Measurements from ENCODE around the gene MCTP1. TPM values are rescaled to one million over a fixed set of nuclear protein-coding genes. Genes with fewer than 3 reads are reported as not detected.
"Not testable (repeated sequence)": the region's sequence is repeated elsewhere in the genome, so short reads cannot be mapped to it uniquely, and the experiment has no call there.

MCTP1 gene
- total RNA-seq, 1 experiment from 2014 or later: 16.6 TPM

DNA sequence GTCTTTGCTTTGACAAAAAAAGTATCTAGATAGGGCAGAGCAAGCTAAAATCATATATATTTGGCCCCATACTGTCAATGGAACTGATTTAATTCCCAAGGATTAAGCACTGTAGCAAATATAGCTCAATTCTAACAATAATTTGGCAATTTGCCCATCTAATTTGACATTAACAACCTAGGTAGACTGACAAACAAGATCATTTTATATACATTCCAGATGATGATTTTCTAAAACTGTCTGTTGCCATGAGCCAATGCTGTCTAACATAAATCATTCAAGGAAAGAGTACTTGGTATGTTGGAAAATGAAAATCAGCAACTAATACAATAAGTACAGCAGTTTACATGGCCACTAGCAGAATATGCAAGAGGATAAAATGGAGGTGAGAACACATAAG lies 32.1 kb downstream of the MCTP1 start:
- DNase-seq (ENCODE audit: low read depth): no peak

DNA sequence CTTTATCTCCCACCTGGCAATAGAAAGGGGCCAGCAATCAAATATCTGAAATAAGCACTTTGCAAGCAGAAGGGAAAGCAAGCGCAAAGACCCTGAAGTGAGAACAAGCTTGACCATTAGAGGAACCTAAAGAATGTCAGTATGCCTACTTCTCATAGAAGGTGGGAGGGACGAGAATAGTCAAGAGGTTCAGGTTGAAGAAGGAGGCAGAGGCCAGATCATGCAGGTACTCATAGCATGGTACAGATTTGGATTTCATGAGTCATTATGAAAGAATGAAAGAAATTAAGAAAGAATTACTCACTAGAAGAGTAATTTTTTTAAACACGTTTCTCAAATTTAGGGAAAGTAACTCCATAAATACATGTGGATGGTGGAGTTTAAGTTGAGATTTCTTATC lies 33.7 kb downstream of the MCTP1 start:
- no peak for DNase-seq (ENCODE audit: low read depth)

DNA sequence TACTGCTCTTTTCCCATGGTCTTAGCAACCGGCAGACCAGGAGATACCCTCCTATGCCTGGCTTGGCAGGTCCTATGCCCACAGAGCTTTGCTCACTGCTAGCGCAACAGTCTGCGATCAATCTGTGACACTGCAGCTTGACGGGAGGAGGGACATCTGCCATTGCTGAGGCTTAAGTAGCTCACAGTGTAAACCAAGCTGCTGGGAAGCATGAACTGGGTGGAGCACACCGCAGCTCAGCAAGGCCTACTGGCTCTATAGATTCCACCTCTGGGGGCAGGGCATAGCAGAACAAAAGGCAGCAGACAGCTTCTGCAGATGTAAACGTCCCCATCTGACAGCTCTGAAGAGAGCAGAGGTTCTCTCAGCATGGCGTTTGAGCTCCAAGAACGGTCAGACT lies 40.4 kb downstream of the MCTP1 start:
- DNase-seq (ENCODE audit: low read depth): no peak

DNA sequence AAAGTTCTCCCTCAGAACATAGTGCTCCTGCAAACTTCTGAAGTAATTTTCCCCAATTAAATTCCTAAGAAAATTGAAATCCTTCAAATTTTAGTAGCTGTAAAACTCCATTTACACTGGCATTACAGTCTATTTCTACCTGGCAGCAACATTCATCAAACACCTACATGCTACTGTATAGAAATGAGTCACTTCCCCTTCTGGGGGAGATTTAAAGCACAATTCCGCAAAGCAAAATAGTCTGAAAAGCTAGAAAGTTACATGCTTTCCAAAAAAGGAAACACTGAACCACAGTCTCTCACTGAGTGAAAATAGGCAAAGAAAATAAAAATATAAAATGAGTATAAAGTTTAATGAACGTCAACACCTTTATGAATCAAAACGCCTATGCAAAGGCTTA lies 43.3 kb downstream of the MCTP1 start:
- DNase-seq (ENCODE audit: low read depth): no peak

DNA sequence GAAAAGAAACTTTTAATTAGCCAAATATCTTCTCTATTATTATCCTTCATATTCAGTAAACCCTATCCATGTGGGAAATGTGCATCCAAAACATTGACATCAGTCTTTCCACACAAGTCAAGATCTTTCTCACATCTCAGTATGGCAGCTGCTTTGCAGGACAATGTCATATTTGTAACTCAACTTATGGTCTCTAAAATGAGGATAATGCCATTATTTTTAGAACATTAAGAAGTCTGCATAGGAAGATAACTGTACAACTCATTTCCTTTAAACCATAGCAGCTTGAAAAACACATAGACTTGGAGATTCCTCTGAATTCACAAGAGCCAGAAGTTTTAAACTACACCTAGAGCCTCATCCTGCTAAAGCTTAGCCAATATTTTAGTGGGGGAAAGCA lies 43.7 kb downstream of the MCTP1 start:
- no peak for DNase-seq (ENCODE audit: low read depth)

DNA sequence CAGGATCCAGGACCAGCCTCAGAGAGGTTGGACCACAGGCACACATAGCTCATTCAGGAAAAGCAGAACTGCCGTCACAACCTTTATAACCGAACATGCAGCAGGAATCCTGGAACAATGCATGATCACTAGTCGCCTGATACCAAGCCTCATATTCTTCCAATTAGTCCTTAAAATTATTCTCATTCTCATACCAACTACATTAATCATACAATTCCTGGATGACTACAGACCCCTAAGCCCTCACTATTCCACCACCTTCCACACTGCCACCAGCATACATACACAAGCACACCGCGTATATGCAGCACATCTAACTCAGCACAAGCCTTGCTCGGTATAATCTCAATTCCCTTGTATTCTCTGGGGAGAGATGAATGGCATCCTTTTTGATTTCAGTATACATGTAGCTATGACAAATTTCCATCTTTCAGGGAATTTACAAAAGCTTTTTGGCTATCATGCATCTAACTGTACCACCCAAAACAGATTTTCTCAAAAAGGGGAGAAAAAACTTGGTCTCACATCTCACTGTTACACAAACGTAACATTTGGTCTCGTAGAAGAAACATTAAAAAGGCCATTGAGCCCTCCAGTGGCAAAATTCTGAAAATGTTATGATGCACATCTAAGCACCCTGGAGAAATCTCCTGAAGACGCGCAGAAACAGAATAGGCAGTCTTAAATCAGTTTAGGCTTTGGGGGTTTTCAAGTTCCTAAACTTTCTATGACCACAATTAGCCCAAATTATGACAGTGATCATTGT lies 46.2 kb downstream of the MCTP1 start:
- peak; percentile 50 for DNase-seq (ENCODE audit: low read depth)

DNA sequence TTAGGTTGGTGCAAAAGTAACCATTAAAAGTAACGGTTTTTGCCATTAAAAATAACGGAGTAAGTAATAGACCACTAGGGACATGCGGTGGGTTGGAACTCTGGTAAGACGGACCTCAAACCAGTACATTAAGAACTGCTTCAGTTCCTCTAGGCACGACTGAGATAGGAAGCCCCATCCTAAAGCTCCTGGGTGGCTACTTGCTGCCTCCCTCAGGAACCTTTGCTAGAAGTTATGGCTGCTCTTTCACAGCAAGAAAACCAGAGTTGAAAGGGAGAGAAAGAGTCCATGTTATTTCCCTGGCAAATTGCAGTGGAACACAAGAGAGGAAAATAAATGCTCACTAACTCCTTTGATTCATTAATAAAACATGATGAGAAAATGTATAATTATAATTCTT lies 47.6 kb downstream of the MCTP1 start:
- DNase-seq (ENCODE audit: low read depth): no peak

DNA sequence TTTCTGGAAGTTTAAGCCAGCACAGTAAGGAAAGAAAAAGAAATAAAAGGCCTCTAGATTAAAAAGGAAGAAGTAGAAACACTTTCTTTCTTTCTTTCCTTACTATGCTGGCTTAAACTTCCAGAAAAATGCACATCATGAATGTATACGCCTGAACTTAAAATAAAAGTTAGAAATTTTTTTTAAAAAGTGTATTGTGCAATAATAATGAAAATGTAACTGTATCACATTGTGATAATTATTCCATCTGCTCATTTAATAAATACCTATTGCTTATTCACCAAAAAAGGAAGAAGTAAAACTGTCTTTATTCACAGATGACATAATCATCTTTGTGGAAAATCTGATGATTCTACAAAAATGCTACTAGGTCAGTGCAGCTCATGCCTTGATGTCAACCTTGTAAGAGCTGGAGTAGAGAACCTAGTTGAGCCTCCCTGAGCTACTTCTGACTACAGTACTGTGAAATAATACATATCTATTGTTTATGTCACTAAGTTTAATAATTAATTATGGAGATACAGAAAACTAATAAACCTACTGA lies 49.4 kb downstream of the MCTP1 start:
- DNase-seq (ENCODE audit: low read depth): no peak

DNA sequence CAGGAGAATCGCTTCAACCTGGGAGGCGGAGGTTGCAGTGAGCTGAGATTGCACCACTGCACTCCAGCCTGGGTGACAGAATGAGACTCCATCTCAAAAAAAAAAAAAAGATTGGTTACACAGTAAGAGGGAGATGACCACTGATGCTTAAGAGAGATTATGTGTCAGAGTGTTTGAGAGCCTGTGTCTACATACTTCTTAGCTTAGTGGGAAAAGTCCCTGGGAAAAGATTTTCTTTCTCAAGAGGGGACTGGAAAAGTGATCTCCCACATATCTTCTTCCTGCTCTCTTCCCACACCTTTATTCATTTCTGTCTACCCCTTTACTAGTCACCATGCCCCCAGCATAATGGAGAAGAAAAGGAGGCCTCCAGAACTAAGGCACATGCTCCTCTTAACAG lies 55.2 kb downstream of the MCTP1 start:
- no peak for DNase-seq (ENCODE audit: low read depth)

DNA sequence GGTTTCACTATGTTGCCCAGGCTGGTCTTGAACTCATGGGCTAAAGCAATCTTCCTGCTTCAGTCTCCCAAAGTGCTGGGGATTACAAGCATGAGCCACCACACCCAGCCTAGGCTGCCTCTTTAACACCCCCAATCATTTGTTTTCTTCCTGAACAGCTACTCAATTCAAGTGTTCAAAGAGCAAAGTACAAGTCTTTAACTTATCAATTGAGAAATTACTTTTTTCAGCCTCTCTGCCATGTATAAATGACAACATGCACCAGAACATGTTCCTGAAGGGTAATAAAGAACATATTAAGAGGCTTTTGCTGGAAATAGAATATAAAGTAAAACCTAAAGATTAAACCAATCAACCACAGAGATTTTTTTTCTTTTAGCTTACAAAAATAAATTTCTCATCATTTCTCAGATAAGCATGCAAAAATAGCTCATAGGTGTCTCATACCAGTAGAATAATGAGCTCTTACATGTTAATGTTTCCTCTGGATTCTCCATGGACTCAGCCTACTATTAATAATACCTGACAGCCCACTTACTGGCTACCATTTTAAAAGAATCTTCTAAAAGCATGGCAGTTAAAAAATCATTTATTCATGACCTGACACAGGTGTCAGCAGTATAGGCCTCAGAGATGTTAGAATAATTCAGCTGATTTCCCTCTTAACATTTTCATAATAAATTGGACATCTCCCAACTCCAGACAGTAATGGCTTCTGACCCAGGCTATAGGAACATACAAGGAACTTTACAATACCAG lies 60.0 kb downstream of the MCTP1 start:
- DNase-seq (ENCODE audit: low read depth): no peak

DNA sequence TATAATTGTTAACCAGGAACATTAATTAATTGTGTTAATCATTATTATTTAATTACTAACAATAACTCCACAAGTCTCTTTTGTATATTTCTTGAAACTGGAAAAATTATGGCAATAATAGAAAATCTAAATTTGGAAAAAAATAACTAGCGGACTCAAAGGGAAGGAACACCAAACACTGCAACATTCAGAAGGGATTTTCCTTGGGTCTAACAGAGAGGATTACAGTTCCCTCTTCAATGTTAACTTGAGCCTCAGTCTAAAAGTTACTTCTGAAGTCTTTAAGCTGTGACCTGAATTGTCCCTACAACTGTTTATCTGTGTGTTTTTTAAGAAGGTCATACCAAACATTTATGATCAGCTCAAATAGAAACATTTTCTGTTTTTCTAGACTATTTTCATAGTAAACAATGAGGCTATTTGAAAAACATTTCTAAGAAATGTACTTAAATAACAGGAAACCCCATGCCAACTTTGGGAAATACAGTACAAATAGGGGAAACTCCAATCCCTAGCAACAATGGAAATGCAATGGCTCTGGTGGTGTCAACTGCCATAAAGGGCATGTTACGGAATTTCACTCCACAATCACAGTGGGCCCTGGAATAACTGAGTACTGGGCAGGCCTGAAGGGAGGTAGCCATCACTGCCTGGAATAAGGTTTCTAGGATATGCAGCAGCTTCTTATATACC lies 61.2 kb downstream of the MCTP1 start:
- DNase-seq (ENCODE audit: low read depth): no peak

DNA sequence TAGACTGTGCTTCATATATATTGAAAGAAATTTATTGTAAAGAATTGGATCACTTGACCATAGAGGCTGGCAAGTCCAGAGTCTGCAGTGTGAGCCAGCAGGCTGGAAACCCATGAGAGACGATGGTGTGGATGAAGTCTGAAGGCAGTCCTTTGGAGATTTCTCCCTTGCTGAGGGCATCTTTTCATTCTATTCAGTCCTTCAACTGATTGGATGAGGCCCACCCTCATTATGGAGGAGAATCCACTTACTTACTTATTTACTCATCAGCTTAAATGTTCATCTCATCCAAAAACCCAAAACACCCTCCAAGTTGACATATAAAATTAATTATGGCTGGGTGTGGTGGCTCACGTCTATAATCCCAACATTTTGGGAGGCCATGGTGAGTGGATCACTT lies 62.1 kb downstream of the MCTP1 start:
- DNase-seq (ENCODE audit: low read depth): no peak

DNA sequence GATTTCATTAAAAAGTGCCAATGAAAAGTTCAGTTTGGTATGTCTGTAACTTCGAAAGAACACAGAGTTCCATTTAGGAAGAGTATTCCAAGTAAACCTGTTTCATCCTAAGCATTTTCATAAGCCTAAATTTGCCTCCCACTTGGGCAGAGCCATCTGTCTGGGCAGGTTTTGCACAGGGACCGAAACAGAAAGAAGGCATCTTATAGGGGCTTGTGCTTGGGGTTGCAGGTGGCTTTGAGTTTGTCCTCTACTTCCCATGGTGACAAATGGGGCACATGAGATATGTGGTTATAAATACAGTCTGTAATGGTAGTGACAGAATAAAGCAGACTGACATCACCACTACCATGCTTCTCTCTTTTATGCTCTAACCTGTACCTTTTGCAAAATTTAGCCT lies 63.7 kb downstream of the MCTP1 start:
- no peak for DNase-seq (ENCODE audit: low read depth)

DNA sequence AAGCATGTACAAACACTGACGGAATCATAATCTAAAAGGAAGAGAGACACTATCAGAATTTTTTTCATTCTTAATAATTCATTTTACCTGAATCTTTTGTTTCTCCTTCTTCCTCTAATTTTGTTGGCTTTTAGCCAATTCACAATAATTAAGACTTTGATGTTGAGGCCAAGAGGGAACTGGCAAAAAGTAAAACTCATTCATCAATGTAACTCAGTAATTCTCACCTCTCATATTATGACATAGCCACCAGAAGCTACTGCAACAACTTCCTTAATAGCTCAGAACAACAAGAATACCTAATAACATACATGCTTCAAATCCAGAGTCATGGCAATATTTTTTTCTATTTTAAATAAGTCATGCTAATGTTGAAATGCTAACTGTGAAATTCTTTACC lies 64.5 kb downstream of the MCTP1 start:
- DNase-seq (ENCODE audit: low read depth): no peak

DNA sequence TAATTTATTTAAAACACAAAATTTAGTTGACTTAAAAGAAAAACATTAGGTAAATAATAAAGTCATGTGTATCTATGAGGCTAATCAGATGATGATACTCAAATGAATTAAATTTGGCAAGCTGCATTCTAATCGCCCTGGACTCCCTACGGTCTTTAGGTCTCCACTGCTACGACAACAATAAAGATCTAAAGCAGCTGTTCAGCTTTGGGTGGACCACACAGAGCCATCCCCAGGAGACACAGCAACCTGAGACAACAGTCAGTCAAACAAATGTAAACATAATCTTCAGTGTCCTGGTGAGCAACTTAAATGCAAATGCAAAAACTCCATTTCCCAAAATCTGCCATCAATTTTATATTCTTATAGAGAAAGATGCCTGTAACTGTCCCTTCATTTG lies 65.5 kb downstream of the MCTP1 start:
- DNase-seq (ENCODE audit: low read depth): no peak

DNA sequence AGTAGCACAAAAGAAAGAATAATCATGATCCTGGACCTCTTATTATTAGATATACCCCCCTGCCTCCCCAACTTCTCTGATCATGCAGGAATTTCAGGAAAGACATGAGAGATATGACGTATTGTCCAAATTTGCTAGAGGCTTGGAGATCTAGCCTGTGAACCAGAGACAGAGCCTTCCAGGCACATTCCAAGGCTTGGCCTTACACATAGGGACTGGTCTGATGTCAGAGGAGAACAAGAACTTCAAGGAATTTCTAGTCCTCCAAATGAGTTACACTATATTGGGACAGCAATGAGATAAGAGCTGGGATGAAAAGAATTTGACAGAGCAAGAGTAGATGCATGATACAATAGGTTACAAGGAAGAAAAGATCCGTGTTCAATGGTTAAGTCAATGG lies 67.0 kb downstream of the MCTP1 start:
- no peak for DNase-seq (ENCODE audit: low read depth)

DNA sequence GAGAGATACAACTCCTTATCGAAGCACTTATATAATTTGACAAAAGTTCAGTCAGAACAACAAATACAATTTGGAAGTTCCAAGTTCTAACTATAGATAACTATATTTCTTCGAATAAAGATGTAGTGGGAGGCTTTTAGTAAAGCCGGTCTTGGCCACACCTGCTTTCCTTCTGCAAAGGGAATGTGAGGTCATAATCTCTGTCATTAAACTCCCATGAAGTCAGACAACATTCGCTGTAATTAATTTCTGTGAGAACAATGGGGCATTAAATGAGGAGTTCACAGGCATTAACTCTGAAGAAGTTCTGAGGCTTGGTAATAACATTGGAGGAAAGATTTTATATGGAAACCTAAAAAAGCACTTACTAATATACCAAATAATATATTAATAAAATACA lies 67.5 kb downstream of the MCTP1 start:
- DNase-seq (ENCODE audit: low read depth): no peak

DNA sequence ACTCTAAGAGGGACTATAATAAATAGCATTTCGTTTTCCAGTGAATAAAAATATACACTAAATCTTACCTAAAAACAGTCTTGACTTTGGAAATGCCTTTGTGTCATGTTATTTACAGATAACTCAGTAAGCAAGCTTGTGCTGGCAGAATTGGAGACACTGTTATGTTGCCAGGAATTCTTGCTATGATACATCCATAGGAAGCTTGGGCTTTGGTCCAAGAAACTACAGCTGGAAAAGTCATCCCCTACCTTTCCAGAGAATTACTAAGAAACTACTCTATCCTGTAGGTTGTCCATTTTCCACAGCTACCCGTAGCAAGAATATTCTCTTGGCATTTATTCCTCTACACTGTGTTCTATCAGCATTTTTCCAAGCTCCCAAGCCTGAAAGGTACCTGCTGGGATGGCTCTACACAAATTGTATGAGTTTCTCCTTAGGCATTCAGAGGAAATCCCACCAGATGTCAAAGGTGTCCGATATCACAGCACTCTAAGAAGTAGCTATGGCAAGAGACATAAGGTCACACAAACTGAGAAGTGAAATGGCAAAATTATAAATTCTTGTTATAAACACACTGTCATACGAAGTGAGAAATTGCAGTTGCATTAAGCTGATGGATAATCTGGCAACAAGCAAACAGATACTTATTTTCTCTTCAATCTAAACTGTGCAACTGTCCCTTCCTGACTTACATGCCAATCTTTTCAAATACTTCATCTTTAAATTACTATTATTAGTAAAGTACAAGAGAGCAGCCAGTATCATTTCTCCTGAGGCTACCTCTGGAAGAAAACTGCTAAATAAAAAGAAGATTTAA lies 68.5 kb downstream of the MCTP1 start:
- DNase-seq (ENCODE audit: low read depth): no peak

DNA sequence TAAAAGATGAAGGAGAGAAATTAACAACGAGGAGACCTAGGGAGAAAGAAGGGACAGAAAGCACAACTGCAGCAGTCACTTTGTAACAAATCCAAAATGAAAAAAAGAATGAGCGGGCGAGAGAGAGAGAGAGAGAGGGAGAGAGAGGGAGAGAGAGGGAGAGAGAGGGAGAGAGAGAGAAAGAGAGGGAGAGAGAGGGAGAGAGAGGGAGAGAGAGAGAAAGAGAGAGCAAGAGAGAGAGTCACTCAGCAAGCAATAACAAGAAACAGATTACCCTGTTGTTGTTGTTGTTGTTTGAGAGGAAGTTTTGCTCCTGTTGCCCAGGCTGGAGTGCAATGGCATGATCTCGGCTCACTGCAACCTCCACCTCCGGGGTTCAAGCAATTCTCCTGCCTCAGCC lies 77.1 kb downstream of the MCTP1 start:
- not testable (repeated sequence) for DNase-seq (ENCODE audit: low read depth)

DNA sequence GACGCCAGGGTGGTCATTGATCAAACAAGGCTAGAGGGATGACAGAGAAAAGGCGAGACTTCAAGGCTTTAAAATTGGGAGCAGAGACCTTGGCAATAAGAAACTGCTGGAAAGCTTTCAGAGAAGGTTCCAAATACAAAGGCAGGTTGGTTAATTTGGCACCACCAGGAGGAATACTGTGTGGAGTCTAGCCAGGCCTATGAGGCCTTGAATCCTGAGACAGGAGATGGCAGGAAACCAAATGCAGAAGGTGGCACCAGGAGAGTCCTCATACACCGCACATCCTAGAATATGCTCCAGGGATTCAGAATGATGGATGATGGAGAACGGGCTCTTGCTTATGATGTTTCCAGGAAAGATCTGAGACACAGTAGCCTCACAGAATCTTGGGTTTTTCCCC lies 90.0 kb downstream of the MCTP1 start:
- DNase-seq (ENCODE audit: low read depth): no peak

DNA sequence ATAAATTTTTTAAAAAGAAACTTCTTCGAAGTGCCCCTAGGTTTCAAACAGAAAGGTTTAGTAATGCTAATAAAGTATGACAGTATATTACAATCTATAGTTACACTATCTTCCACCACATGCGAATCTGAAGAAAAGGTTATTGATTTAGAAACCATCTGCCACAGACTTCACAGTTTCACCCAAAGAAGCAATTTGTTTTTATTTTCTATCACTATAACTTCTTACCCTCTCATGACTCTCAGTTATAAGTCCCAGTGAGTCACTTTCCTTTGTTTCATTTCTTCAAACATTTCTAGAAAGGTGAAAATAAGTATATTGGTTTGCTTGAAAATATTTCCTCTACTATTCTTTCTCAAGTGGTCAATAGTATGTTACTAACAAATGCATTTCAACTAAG lies 93.6 kb downstream of the MCTP1 start:
- no peak for DNase-seq (ENCODE audit: low read depth)

DNA sequence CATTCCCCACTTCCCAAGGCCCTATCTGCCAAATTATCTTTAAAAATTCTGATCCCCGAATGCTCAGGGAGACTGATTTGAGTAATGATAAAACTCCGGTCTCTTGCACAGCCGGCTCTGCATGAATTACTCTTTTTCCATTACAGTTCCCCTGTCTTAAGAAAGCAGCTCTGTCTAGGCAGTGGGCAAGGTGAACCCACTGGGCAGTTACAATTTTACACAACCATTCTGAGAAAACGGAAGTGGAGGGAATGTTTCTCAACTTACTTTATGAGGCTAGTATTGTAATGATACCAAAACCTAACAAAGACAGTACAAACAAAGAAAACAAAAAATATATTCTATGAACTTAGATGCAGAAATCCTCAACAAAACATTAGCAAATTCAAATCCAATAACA lies 100.0 kb downstream of the MCTP1 start:
- DNase-seq (ENCODE audit: low read depth): no peak
